ENCODE measurements around the gene TMEM40.
"Not testable (repeated sequence)": the region's sequence is repeated elsewhere in the genome, so short reads cannot be mapped to it uniquely, and the experiment has no call there.

Gene TMEM40

GRCh38 chr3:12730506-12731242 lies 28.4 kb downstream of the TMEM40 start:
- no peaks in the 10 kb centered on the region for H3K27me3 ChIP-seq
- no peaks in the 10 kb centered on the region for H3K36me3 ChIP-seq
- no peak overlapping the region for H3K4me3 ChIP-seq (ENCODE audit: low read depth, low read length)
- no peaks in the 10 kb centered on the region for H3K9me3 ChIP-seq
- DNase-seq, result no peak
- no peaks in the 10 kb centered on the region for H3K4me1 ChIP-seq
- TF ChIP-seq CTCF (IDR thresholded peaks at IDR 0.05; ENCODE audit: low read depth, low read length), result no peak

DNA sequence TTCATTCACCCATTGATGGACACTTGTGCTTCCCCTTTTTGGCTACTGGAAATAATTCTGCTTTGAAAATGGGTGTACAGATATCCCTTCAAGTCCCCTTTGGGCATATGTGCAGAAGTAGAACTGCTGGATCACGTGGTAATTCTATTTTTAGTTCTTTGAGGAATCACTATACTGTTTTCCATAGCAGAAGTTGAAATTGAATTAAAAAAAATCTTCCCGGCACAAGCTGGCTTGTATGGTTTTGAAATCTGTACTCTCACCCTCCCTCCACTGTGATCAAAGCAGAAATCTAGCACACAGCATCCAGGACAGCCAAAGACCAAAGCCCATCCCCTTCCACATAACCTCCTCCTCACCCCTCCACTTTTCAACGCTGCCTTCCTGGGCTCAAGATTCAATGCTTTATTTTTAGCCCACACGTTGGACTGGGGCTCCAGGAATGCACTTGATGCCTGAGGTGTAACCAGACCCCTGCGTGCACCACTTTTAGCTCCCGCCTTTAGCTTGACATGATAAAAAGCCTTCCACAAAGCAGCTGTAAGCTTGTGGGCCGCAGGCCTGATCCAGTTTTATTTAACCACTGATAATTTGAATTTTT lies 29.9 kb downstream of the TMEM40 start:
- DNase-seq, result no peak
- no peaks in the 10 kb centered on the region for H3K36me3 ChIP-seq
- H3K4me1 ChIP-seq, result no peaks in the 10 kb centered on the region
- no peak for TF ChIP-seq CTCF (IDR thresholded peaks at IDR 0.05; ENCODE audit: low read depth, low read length)
- no peaks in the 10 kb centered on the region for H3K9me3 ChIP-seq
- H3K27me3 ChIP-seq, result no peaks in the 10 kb centered on the region
- no peak overlapping the region for H3K4me3 ChIP-seq (ENCODE audit: low read depth, low read length)

DNA sequence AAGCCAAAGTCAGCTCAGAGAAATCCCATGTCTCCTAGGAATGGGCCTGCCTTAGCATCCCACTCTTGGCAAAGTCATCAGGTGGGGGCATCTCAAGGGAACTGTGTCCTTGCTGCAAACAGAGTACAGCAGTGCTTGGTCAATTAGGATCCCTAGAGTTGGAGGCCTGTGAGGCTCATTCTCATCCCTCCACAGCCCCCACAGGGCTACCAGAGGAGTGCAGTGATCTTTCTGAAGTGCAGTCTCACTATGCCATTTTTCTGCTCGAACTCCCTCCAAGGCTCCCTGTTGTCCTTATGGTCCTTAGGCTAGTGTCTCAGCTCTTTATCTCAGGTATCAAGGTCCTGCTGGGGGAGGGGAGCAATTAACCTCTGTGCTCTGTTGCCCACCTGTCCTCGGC lies 31.1 kb downstream of the TMEM40 start:
- Histone ChIP-seq H3K27me3 (no peaks in the 10 kb centered on the region), H3K4me1 (no peaks in the 10 kb centered on the region), H3K9me3 (no peaks in the 10 kb centered on the region), H3K4me3 (ENCODE audit: low read depth, low read length) (no peak overlapping the region), H3K36me3 (no peaks in the 10 kb centered on the region)
- no peak for DNase-seq
- no peak for TF ChIP-seq CTCF (IDR thresholded peaks at IDR 0.05; ENCODE audit: low read depth, low read length)

GRCh38 chr3:12727481-12727880 lies 31.6 kb downstream of the TMEM40 start:
- Histone ChIP-seq H3K36me3 (no peaks in the 10 kb centered on the region), H3K27me3 (no peaks in the 10 kb centered on the region), H3K9me3 (no peaks in the 10 kb centered on the region), H3K4me3 (ENCODE audit: low read depth, low read length) (no peak overlapping the region), H3K4me1 (no peaks in the 10 kb centered on the region)
- TF ChIP-seq CTCF (IDR thresholded peaks at IDR 0.05; ENCODE audit: low read depth, low read length), result no peak
- no peak for DNase-seq

GRCh38 chr3:12725436-12725835 lies 33.6 kb downstream of the TMEM40 start:
- no peaks in the 10 kb centered on the region for H3K36me3 ChIP-seq
- H3K27me3 ChIP-seq, result no peaks in the 10 kb centered on the region
- no peak for TF ChIP-seq CTCF (IDR thresholded peaks at IDR 0.05; ENCODE audit: low read depth, low read length)
- no peaks in the 10 kb centered on the region for H3K4me1 ChIP-seq
- H3K4me3 ChIP-seq (ENCODE audit: low read depth, low read length), result no peak overlapping the region
- no peaks in the 10 kb centered on the region for H3K9me3 ChIP-seq
- DNase-seq, result no peak

- Histone ChIP-seq H3K27me3 (no peaks in the 10 kb centered on the region), H3K4me3 (ENCODE audit: low read depth, low read length) (no peak overlapping the region), H3K9me3 (no peaks in the 10 kb centered on the region), H3K36me3 (no peaks in the 10 kb centered on the region), H3K4me1 (no peaks in the 10 kb centered on the region)
- DNase-seq, result no peak
- no peak for TF ChIP-seq CTCF (IDR thresholded peaks at IDR 0.05; ENCODE audit: low read depth, low read length)
Observed at GRCh38 chr3:12724794-12725193, 34.3 kb downstream of the TMEM40 start.

- H3K27me3 ChIP-seq; H3K36me3 ChIP-seq; H3K4me1 ChIP-seq; H3K9me3 ChIP-seq; DNase-seq; H3K4me3 ChIP-seq (ENCODE audit: low read depth, low read length): not testable (repeated sequence)
Observed at GRCh38 chr3:12723362-12723761, 35.7 kb downstream of the TMEM40 start.
